ENCODE results near the gene YES1.

YES1 gene

GRCh38 chr18:811892-812375 lies at the start of gene YES1:
YES1 (minus strand) TSS chr18:812242; CDS start chr18:756827, 55,415 bp downstream.
- no peak for DNase-seq (ENCODE audit: low read depth in 2 of 2)

GRCh38 chr18:857986-858385 lies 45.9 kb upstream of the YES1 start:
- no peak for DNase-seq (ENCODE audit: low read depth in 2 of 2)

DNA sequence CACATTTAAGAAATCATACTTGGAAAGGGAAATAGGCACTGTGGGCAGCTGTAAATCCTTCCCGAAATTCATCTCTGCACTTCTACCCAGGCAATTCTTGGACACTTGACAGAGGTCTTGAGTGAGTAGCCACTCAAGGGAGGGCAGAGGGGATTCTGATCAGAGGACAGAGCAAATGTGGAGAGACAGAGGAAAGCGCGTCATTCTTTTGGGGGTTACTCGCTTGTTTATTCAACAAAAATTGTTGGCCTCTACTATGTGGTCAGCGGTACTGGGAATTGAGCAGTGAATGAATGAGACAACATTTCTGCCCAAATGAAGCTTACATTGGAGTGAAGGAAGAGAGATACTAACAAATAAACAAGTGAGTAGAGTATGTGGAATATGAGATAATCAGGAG lies 41.4 kb upstream of the YES1 start:
- no peak for DNase-seq (ENCODE audit: low read depth in 2 of 2)

- DNase-seq (ENCODE audit: low read depth in 2 of 2), result no peak
Observed at GRCh38 chr18:850960-851359, 38.9 kb upstream of the YES1 start.

DNA sequence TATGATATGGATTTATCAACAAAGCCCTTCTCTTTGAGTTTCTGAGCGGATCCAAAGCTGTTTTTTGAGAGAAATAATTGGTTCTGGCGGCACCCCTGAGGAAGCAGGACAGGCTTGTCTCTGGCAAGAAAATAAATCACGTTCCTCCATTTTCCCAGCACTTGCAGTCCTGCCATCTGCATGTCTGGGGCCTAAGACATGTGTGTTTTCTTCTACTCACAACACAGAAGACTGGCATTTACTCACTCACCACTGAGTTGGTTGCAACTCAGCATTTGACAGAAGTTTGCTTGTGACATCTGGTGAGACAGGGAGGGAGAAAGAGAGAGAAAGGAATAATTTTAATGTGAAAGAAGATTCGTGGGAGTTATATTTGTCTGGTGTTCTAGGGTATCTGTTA lies 37.0 kb upstream of the YES1 start:
- DNase-seq (ENCODE audit: low read depth in 2 of 2), result no peak

DNA sequence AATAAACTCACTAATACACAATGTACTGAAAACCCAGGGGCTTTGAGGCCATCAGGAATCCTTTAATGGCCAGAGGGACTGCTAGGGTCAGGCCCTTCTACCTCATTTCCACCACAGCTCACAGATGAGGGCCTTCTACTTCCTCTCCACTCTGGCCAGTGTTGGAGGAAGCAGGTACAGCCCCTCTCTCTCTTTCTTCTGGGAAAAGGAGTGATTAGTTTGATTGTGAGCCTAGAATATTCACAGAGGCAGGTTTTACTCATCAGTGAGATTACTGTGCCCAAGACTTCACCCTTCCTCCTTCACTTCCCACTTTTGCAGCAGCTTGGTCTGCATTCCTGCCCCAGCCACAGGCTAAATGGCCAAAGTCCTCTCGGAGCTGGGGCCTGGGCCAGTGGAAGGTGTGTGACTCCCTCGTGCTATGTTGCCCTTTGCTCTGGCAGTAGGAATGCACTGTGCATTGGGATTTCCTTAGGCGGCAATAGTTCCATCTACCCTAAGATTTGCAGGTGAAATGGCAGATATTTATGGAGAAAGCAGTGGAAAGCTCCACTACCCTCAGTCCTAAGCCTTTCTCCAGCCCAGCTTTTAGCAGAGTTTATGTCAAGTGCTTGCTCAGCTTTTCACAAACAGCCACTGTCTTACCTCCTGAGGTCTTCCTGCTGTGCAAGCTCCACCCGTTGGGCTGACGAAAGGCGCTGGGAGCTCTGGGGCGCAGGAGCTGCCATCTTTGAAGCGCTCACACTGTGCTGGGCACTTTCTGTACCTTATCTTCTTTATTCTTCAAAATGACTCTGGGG lies 36.2 kb upstream of the YES1 start:
- DNase-seq (ENCODE audit: low read depth in 2 of 2), result no peak

DNA sequence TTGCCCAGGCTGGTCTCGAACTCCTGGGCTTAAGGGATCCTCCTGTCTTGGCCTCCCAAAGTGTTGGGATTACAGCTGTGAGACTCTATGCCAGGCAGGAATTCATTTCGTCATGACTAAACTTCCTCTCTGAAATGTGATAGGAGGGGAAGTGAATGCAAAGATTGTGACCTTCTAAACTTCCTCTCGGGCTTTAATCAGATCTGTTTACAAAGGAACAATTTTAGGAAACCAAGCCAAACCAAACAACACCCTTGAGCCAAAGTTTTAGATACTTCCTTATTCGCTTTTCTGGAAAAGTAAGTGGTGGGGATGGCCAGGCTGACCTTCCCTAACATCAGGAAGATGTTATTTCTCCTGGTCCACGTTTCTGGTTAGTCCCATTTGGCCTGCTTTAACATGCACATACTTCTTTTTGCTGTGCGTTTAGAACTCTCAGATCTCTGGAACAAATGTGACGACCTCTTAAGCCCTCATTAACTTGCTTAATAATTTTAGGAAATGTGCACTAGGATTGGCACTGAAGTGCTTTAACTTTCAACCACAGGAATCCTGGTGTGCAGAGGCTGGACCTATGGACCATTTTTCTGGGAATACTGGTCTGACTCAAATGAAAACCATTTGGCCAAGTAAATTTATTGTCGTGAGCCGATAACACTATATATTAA lies 33.2 kb upstream of the YES1 start:
- DNase-seq (ENCODE audit: low read depth in 2 of 2), result no peak

GRCh38 chr18:841647-842370 lies 29.8 kb upstream of the YES1 start:
- no peak for DNase-seq (ENCODE audit: low read depth in 2 of 2)

DNA sequence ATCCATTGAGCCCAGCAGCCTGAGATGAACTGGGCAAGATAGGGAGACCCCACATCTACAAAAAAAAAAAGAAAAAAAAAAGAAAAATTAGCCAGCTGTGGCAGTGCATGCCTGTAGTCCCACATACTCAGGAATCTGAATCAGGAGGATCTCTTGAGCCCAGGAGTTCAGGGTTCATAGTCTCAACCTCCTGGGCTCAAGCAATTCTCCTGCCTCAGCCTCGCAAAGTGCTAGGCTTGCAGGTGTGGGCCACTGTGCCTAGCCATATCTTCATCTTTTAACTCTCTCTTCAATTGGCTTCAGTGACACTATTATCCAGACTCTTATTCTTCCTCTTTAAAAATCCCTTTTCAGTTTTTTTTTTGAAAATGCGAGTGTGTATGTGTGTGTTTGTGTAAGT lies 28.5 kb upstream of the YES1 start:
- no peak for DNase-seq (ENCODE audit: low read depth in 2 of 2)

DNA sequence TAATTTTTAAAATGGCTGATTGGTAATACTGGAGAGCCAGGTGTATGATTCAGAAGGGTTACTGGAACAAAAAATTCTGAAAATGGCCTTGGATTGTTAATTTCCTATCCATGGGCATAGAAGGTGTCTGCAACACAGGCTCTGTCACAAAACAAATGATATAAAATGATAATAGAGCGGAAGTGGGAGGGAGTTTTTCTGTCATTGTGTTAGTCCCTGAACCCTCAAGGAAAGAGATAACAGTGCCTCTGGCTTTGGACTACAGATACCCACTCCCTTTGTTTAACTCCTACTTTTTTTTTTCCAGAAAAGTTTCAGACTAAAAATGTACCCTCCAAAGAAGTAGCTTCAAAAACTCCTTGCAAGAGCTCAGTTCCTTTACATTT lies 28.0 kb upstream of the YES1 start:
- DNase-seq (ENCODE audit: low read depth in 2 of 2), result no peak

GRCh38 chr18:839224-840022 lies 27.4 kb upstream of the YES1 start:
- peak; percentile 70 to 84 for DNase-seq (ENCODE audit: low read depth in 2 of 2)

- DNase-seq (ENCODE audit: low read depth in 2 of 2), result no peak
Observed at GRCh38 chr18:837922-838321, 25.9 kb upstream of the YES1 start.

- DNase-seq (ENCODE audit: low read depth in 2 of 2), result no peak
Observed at GRCh38 chr18:834082-834720, 22.2 kb upstream of the YES1 start.

- no peak for DNase-seq (ENCODE audit: low read depth in 2 of 2)
Observed at GRCh38 chr18:833197-833596, 21.2 kb upstream of the YES1 start.

DNA sequence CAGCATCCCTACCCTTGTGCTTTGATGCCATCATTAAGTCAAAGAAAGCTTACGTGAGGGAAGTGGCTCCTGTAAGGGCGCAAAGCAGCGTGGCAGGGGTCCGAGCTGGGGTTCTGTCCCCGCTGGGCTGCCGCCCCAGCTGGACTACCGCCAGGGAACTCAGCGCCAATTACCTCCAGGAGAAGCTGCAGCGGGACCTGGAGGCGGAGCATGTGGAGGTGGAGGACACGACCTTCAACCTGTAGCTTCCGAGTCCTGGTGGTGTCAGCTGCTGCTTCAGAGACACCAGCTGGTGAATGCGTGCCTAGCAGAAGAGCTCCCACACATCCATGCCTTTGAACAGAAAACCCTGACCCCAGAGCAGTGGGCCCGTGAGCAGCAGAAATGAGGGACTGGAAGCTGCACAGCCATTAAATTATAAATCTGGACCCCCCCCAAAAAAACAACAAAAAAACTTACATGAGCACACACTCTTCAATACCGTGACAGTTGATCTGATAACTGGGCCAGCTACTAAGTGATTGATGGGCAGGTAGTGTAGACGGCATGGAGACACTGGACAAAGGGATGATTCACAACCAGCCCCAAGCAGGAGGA lies 20.1 kb upstream of the YES1 start:
- DNase-seq (ENCODE audit: low read depth in 2 of 2), result no peak

GRCh38 chr18:830315-830901 lies 18.4 kb upstream of the YES1 start:
- no peak for DNase-seq (ENCODE audit: low read depth in 2 of 2)

- DNase-seq (ENCODE audit: low read depth in 2 of 2), result no peak
Observed at GRCh38 chr18:829432-829831, 17.4 kb upstream of the YES1 start.

DNA sequence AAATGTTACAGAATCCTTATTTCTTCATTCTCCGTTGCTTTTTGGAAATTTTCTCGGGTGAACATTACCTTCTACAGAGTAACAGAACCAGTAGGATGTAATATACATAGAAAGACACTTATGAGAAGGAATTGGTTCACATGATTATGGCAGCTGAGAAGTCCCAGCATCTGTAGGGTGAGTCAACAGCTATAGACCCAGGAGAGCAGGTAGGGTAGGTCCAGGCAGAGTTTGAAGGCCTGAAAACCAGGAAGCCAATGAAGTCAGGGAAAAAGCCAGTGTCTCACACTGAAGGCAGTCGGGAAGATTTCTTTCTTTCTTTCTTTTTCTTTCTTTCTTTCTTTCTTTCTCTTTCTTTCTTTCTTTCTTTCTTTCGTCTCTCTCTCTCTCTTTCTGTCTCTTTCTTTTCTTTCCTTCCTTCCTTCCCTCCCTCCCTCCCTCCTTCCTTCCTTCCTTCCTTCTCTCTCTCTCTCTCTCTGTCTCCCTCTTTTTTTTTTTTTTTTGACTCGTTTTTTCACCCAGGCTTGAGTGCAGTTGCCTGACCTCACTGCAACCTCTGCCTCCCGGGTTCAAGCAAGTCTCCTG lies 15.1 kb upstream of the YES1 start:
- no peak for DNase-seq (ENCODE audit: low read depth in 2 of 2)

GRCh38 chr18:825891-826585 lies 14.0 kb upstream of the YES1 start:
- no peak for DNase-seq (ENCODE audit: low read depth in 2 of 2)

DNA sequence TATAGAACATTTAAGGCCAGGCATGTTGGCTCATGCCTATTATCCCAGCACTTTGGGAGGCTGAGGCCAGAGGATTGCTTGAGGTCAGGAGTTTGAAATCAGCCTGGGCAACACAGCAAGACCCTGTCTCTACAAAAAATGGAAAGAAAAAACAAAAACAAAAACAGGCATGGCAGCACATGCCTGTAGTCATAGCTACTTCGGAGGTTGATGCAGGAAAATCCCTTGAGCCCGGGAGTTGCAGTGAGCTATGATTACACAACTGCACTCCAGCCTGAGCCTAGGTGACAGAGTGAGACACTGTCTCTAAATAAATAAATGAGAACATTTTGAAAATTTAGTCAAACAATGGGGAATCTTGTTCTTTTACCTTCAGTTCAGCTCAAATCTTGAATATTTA lies 12.1 kb upstream of the YES1 start:
- no peak for DNase-seq (ENCODE audit: low read depth in 2 of 2)

All from stimulated activated CD4-positive, alpha-beta T cell treated with anti-CD3 and anti-CD28 coated beads, Interleukin-15, amount 100 ng/mL, for 48 hours (primary cell).